NCI-H2196 treated with DMSO at 0.1 percent for 48 hours (cell line): ENCODE results near the gene MBD4.
"Not testable (repeated sequence)": the region's sequence is repeated elsewhere in the genome, so short reads cannot be mapped to it uniquely, and the experiment has no call there.

Experiments
- DNase-seq: peaks from one replicate; lab custom pipeline; 2025; ENCODE audit not compliant: unreplicated experiment; lab: John Stamatoyannopoulos, UW

The MBD4 gene

GRCh38 chr3:129439817-129440617, at the start of gene MBD4, which contains the start of gene IFT122:
TSS of gene MBD4 (minus strand) at chr3:129439948. CDS start at chr3:129439833, 115 bp downstream.
TSS of gene IFT122 (plus strand) at chr3:129440224. CDS start at chr3:129440331, 107 bp downstream.
- peak; percentile 100 for DNase-seq

GRCh38 chr3:129489258-129489657, 49.5 kb upstream of the MBD4 start:
- not testable (repeated sequence) for DNase-seq

- not testable (repeated sequence) for DNase-seq
Measured at GRCh38 chr3:129487868-129488335, 48.2 kb upstream of the MBD4 start.

GRCh38 chr3:129487183-129487867, 47.6 kb upstream of the MBD4 start:
- DNase-seq: no peak

- no peak for DNase-seq
Measured at GRCh38 chr3:129486664-129487035, 46.9 kb upstream of the MBD4 start.

- DNase-seq: no peak
Measured at GRCh38 chr3:129485721-129486663, 46.2 kb upstream of the MBD4 start.

GRCh38 chr3:129485146-129485545, 45.4 kb upstream of the MBD4 start:
- DNase-seq: not testable (repeated sequence)

GRCh38 chr3:129483870-129484269, 44.1 kb upstream of the MBD4 start:
- no peak for DNase-seq

- no peak for DNase-seq
Measured at GRCh38 chr3:129482721-129483120, 43.0 kb upstream of the MBD4 start.

GRCh38 chr3:129481766-129482332, 42.1 kb upstream of the MBD4 start:
- DNase-seq: no peak

- DNase-seq: not testable (repeated sequence)
Measured at GRCh38 chr3:129481225-129481765, 41.5 kb upstream of the MBD4 start.

GRCh38 chr3:129476586-129476985, 36.8 kb upstream of the MBD4 start:
- no peak for DNase-seq

- no peak for DNase-seq
Measured at GRCh38 chr3:129475863-129476262, 36.1 kb upstream of the MBD4 start.

- DNase-seq: no peak
Measured at GRCh38 chr3:129474984-129475804, 35.4 kb upstream of the MBD4 start.

GRCh38 chr3:129473769-129474152, 34.0 kb upstream of the MBD4 start:
- no peak for DNase-seq

GRCh38 chr3:129473067-129473768, 33.5 kb upstream of the MBD4 start:
- DNase-seq: no peak

GRCh38 chr3:129470861-129471260, 31.1 kb upstream of the MBD4 start:
- no peak for DNase-seq

GRCh38 chr3:129469026-129469425, 29.3 kb upstream of the MBD4 start:
- DNase-seq: no peak

GRCh38 chr3:129467932-129468331, 28.2 kb upstream of the MBD4 start:
- no peak for DNase-seq
